C4-2B (cell line): ENCODE measurements around the gene HTR6.
"Not testable (repeated sequence)": the region's sequence is repeated elsewhere in the genome, so short reads cannot be mapped to it uniquely, and the experiment has no call there.

Experiments used
- CTCF ChIP-seq: fragments of 450-650 bp; conservative IDR thresholded peaks from 2 replicates; pipeline ENCODE4 v1.5.1; 2017; ENCODE audit warnings: mild to moderate bottlenecking
- ZFX ChIP-seq: fragments of 450-650 bp; IDR thresholded peaks from 2 replicates; pipeline ENCODE4 v1.6.1; 2017

- not testable (repeated sequence) for TF ChIP-seq CTCF, ZFX
Measured at GRCh38 chr1:19639228-19639627, 25.4 kb upstream of the HTR6 start.
